Suprapubic skin (tissue), 4 donors: ENCODE data around the gene GINS1. TPM values are rescaled to one million over a fixed set of nuclear protein-coding genes. Genes with fewer than 3 reads are reported as not detected.

ENCODE experiments used
- DNase-seq, 2 donors: peaks; one replicate each; pipeline ENCODE4 v3.0.0-alpha.2; 2019; ENCODE audit warnings: low spot score in 2 of 2
- H3K27ac ChIP-seq: fragments of 200-600 bp; sonication (generic); one replicate; pipeline ENCODE4 v1.5.1; 2019
- H3K27me3 ChIP-seq: fragments of 200-600 bp; sonication (generic); one replicate; pipeline ENCODE4 v1.5.1; 2019
- H3K36me3 ChIP-seq: fragments of 200-600 bp; sonication (generic); one replicate; pipeline ENCODE4 v1.5.1; 2019
- H3K4me1 ChIP-seq: fragments of 200-600 bp; sonication (generic); one replicate; pipeline ENCODE4 v1.5.1; 2019
- H3K4me3 ChIP-seq: fragments of 200-600 bp; sonication (generic); one replicate; pipeline ENCODE4 v1.5.1; 2019; ENCODE audit warnings: mild to moderate bottlenecking
- H3K9me3 ChIP-seq: fragments of 200-600 bp; sonication (generic); one replicate; pipeline ENCODE4 v1.5.1; 2019
- CTCF ChIP-seq, 2 donors: fragments of 200-600 bp in 1 of 2; fragments of 450-650 bp in 1 of 2; sonication (generic) in 1 of 2; IDR thresholded peaks; one replicate each; pipeline ENCODE4 v1.5.1; 2016 to 2019; ENCODE audit warnings: antibody characterized with exemption in 2 of 2, mild to moderate bottlenecking in 1 of 2, moderate library complexity in 1 of 2
- EP300 ChIP-seq: sonication (generic); formaldehyde crosslinking; IDR thresholded peaks from one replicate; pipeline ENCODE4 v1.6.1; 2017; ENCODE audit warnings: antibody characterized with exemption
- POLR2A ChIP-seq, 2 donors: fragments of 450-650 bp; IDR thresholded peaks; one replicate each; pipeline ENCODE4 v1.6.1; 2017; ENCODE audit warnings: antibody characterized with exemption in 2 of 2, mild to moderate bottlenecking in 2 of 2, moderate library complexity in 2 of 2
- POLR2AphosphoS5 ChIP-seq, 3 donors: sonication (generic); formaldehyde crosslinking; IDR thresholded peaks; one replicate each; pipeline ENCODE4 v1.6.1; 2017; ENCODE audit warnings: antibody characterized with exemption in 3 of 3
- WGBS: methylation state at CpG from one replicate; pipeline ENCODE4 v1.1.5; 2018; 5-methylcytosine and 5-hydroxymethylcytosine counted together
- total RNA-seq, 4 donors: library from RNA; depleted of rRNA; stranded (reverse); fragments of >200 nt; gene quantifications; one replicate each; pipeline ENCODE4 v1.1.0, GENCODE V29; 2016

GINS1 gene
- total RNA-seq, 4 donors from 2014 or later, result 2.4 to 3.6 (median 2.6) TPM

GRCh38 chr20:25489221-25489871, 81.9 kb downstream of the GINS1 start:
- H3K9me3 ChIP-seq, result no peaks in the 10 kb centered on the region
- no peaks in the 10 kb centered on the region for H3K27me3 ChIP-seq
- H3K27ac ChIP-seq, result no peak overlapping the region
- peaks cover 29% of the 10 kb centered on the region for H3K4me1 ChIP-seq
- DNase-seq, result peak in 1 of 2 donors; percentile 70
- 86% methylated on average over 14 of the region's 15 CpGs for whole genome bisulfite sequencing
- no peak overlapping the region for H3K4me3 ChIP-seq
- peaks cover 12% of the 10 kb centered on the region for H3K36me3 ChIP-seq
- TF ChIP-seq POLR2A (IDR thresholded peaks at IDR 0.05) (no peak), CTCF (IDR thresholded peaks at IDR 0.05) (no peak), POLR2AphosphoS5 (IDR thresholded peaks at IDR 0.05) (no peak), EP300 (no peak)

DNA sequence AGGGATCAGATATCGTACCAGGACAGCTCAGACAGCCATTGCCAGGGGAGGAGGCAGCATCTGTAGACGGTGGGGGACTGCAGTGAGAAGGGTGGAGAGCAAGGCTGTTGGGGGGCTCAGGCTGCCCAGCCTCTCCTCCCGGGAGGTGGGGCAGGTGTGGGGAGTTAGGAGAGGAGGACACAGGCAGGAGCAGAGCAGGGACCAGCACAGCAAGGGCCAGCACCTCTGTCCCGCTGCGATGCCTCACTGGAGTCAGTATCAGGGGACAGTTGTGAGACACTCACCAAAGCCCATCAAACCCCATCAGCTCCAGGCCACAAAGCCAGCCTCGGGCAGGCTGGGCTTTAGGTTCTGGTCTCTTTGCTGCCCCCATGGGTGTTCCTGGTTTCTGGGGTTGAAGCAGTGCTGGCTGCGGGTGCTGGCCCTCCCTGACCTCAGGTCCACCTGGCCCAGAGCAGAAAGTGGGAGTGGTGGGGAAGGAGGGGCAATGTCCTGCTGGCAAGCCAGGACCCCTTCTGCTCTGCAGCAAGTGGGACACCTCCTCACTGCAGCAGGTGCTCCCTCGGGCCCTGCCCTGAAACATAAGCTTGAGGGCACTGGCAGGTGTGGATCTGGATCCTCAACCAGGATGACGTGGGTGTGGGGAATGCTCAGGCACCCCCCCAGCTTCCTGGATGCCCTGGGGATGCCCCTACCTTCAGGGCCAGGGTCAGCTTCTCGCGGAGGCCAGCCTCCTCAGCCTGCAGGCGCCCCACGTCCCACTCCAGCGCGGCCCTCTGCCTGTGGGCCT, 83.4 kb downstream of the GINS1 start:
- peak in 1 of 2 donors; percentile 72 for DNase-seq
- Histone ChIP-seq H3K36me3 (peaks cover 12% of the 10 kb centered on the region), H3K9me3 (no peaks in the 10 kb centered on the region), H3K4me3 (no peak overlapping the region), H3K27me3 (no peaks in the 10 kb centered on the region), H3K27ac (no peak overlapping the region), H3K4me1 (peaks cover 18% of the 10 kb centered on the region)
- TF ChIP-seq EP300, result no peak
- TF ChIP-seq POLR2AphosphoS5 (IDR thresholded peaks at IDR 0.05), result no peak
- TF ChIP-seq CTCF (IDR thresholded peaks at IDR 0.05), result no peak
- TF ChIP-seq POLR2A (IDR thresholded peaks at IDR 0.05), result no peak
- 93% methylated on average over 4 of the region's 15 CpGs for WGBS

DNA sequence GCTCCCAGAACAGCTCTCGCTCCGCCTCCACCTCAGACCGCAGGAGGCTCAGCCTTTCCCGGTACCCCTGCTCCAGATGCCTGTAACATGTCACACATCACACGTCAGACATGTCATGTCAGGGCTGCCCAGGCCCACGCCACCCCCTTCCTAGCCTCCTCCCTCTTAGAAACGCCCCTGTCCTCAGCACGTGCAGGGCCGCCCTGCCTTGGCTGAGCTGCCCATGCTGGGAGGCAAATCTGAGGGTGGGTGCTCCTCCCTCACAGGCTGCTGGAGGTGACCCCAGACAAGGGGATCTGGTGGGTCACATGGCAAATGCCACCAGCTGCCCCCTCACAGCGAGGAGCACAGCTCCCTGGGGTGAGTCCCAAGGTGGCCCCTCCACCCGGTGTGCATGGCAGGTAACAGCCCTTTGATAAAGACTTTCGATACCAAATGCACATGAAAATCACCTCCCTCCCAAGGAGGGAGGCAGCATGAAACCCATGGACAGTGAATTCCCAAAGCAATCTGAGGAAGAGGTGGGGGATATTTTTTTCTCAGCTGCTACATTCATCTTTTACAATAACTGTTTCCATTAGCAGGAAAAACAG, 84.1 kb downstream of the GINS1 start:
- 82% methylated on average over 11 of the region's 12 CpGs for WGBS
- DNase-seq, result peak in 1 of 2 donors; percentile 73
- no peak overlapping the region for H3K27ac ChIP-seq
- H3K4me3 ChIP-seq, result no peak overlapping the region
- TF ChIP-seq EP300 (no peak), POLR2AphosphoS5 (IDR thresholded peaks at IDR 0.05) (no peak), POLR2A (IDR thresholded peaks at IDR 0.05) (no peak), CTCF (IDR thresholded peaks at IDR 0.05) (no peak)
- H3K36me3 ChIP-seq, result peaks cover 12% of the 10 kb centered on the region
- H3K9me3 ChIP-seq, result no peaks in the 10 kb centered on the region
- peaks cover 15% of the 10 kb centered on the region for H3K4me1 ChIP-seq
- no peaks in the 10 kb centered on the region for H3K27me3 ChIP-seq

DNA sequence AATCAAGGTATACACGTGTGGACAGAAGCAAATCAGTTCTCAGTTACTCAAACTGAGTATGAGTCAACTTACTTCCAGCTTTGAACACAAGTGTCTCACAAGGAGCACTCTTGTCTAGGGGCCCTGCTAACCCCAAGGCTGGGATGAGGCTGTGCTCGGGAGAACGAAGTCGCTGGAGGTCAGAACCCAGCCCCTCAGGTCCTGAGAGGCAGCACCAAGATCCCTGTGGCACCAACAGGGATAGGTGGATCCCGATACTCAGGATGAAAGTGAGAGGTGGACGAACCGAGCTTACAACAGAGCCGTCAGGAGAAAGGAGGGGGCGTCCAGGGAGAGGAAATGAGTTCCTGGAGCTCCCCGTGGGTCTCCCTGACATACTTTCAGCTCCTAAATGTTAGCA, 85.7 kb downstream of the GINS1 start:
- WGBS, result 92% methylated on average over 10 of the region's 10 CpGs
- H3K36me3 ChIP-seq, result peaks cover 10% of the 10 kb centered on the region
- TF ChIP-seq POLR2AphosphoS5 (IDR thresholded peaks at IDR 0.05), result no peak
- no peak for TF ChIP-seq EP300
- no peak for TF ChIP-seq POLR2A (IDR thresholded peaks at IDR 0.05)
- no peak for TF ChIP-seq CTCF (IDR thresholded peaks at IDR 0.05)

More for the DNA sequence above, 85.7 kb downstream of the GINS1 start:
- H3K4me3 ChIP-seq, result no peak overlapping the region
- no peaks in the 10 kb centered on the region for H3K9me3 ChIP-seq
- DNase-seq, result peak in 1 of 2 donors; percentile 69
- no peaks in the 10 kb centered on the region for H3K27me3 ChIP-seq
- H3K4me1 ChIP-seq, result peaks cover 6% of the 10 kb centered on the region
- no peak overlapping the region for H3K27ac ChIP-seq
